ENCODE data around the gene CBX1. TPM values are rescaled to one million over a fixed set of nuclear protein-coding genes. Genes with fewer than 3 reads are reported as not detected.

CBX1 gene
- total and polyA plus RNA-seq, 2 of the 13 experiments (the other 11 are each of a cell fraction or from before 2014, with no cell fraction given) = 17.8 to 108 TPM

- TF ChIP-seq ZBTB4 (CRISPR knock-in tag; IDR thresholded peaks at IDR 0.05; ENCODE audit: borderline replicate concordance) = peak; percentile 70; the same call in 1 of the 2 replicates
- TF ChIP-seq NR3C1 (CRISPR knock-in tag; IDR thresholded peaks at IDR 0.05) = no peak
- no peak for TF ChIP-seq ZFYVE20 (CRISPR knock-in tag; IDR thresholded peaks at IDR 0.05; ENCODE audit: borderline replicate concordance, low read depth)
- no peak for TF ChIP-seq KAT7 (CRISPR knock-in tag; IDR thresholded peaks at IDR 0.05; ENCODE audit: borderline replicate concordance)
- no peak; the same call in 1 of the 2 replicates for TF ChIP-seq ZSCAN21 (CRISPR knock-in tag; IDR thresholded peaks at IDR 0.05; ENCODE audit: borderline replicate concordance)
- TF ChIP-seq REL (CRISPR knock-in tag; conservative IDR thresholded peaks at IDR 0.05) = no peak
- no peak for TF ChIP-seq ZSCAN20 (CRISPR knock-in tag; IDR thresholded peaks at IDR 0.05; ENCODE audit: borderline replicate concordance)
- TF ChIP-seq, protein P1, sequence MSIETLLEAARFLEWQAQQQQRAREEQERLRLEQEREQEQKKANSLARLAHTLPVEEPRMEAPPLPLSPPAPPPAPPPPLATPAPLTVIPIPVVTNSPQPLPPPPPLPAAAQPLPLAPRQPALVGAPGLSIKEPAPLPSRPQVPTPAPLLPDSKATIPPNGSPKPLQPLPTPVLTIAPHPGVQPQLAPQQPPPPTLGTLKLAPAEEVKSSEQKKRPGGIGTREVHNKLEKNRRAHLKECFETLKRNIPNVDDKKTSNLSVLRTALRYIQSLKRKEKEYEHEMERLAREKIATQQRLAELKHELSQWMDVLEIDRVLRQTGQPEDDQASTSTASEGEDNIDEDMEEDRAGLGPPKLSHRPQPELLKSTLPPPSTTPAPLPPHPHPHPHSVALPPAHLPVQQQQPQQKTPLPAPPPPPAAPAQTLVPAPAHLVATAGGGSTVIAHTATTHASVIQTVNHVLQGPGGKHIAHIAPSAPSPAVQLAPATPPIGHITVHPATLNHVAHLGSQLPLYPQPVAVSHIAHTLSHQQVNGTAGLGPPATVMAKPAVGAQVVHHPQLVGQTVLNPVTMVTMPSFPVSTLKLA (IDR thresholded peaks at IDR 0.05) = no peak
- peak; percentile 45; the same call in 1 of the 2 replicates for TF ChIP-seq ZNF660 (CRISPR knock-in tag; IDR thresholded peaks at IDR 0.05; ENCODE audit: borderline replicate concordance, low read depth)
- peak; percentile 93 for TF ChIP-seq ZNF784 (CRISPR knock-in tag; IDR thresholded peaks at IDR 0.05; ENCODE audit: borderline replicate concordance)
- no peak for TF ChIP-seq ATF6 (CRISPR knock-in tag; conservative IDR thresholded peaks at IDR 0.05)
- no peak for TF ChIP-seq ZNF614 (CRISPR knock-in tag; IDR thresholded peaks at IDR 0.05; ENCODE audit: borderline replicate concordance)
- TF ChIP-seq RXRA (CRISPR knock-in tag; IDR thresholded peaks at IDR 0.05) = peak; percentile 61; the same call in 1 of the 2 replicates
- TF ChIP-seq ATF7 (IDR thresholded peaks at IDR 0.05) = no peak
- no peak for TF ChIP-seq ATF7 (CRISPR knock-in tag; IDR thresholded peaks at IDR 0.05)
- TF ChIP-seq CENPT (CRISPR knock-in tag; IDR thresholded peaks at IDR 0.05; ENCODE audit: low read depth) = no peak
- TF ChIP-seq, protein P2, sequence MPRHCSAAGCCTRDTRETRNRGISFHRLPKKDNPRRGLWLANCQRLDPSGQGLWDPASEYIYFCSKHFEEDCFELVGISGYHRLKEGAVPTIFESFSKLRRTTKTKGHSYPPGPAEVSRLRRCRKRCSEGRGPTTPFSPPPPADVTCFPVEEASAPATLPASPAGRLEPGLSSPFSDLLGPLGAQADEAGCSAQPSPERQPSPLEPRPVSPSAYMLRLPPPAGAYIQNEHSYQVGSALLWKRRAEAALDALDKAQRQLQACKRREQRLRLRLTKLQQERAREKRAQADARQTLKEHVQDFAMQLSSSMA (CRISPR knock-in tag; IDR thresholded peaks at IDR 0.05) = no peak
- no peak for TF ChIP-seq ZSCAN5A (CRISPR knock-in tag; IDR thresholded peaks at IDR 0.05; ENCODE audit: borderline replicate concordance)
Measured at GRCh38 chr17:48037036-48037837, 64.0 kb downstream of the CBX1 start, which contains the start of gene COPZ2 (continued).
